HG03432 (cell line): ENCODE results near the gene AP5Z1.

Source experiments
- ATAC-seq: cut with Tn5 transposase; IDR thresholded peaks from one replicate; pipeline ENCODE4 v1.9.1; 2021; ENCODE audit warnings: mild to moderate bottlenecking, moderate library complexity; ENCODE audit not compliant: unreplicated experiment

Gene AP5Z1

GRCh38 chr7:4775250-4775847, at the start of gene AP5Z1:
TSS of gene AP5Z1 (plus strand) at chr7:4775623. CDS start at chr7:4775716, 93 bp downstream.
- ATAC-seq = peak; percentile 94

DNA sequence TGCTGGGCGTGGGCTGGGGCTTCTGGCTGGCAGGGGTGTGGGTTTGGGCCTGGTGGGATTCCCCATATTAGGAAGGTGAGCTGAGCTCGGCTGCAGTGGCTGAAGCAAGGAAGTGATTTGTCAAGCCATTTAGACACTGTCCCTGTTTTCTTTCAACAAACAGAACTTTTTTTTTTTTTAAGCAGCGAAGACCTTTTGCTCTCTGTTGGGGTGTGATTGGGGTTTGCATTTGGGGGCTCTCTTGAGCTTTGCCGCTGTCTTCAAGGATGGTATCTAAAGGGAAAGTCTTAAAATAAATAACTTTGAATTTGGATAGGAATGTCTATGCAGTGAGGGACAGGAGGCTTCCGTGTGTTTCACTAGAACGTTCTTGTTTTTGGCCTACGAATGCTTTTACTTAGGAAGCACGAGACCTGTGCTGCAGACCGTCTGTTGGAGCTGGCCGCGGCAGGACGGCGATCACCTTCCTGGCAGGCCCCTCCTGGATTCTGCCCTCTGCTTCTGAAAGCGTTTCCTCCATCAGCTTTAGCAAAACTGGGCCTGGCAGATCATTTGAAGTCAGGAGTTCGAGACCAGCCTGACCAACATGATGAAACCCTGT, 49.5 kb upstream of the AP5Z1 start:
- no peak for ATAC-seq

GRCh38 chr7:4726566-4726965, 48.9 kb upstream of the AP5Z1 start:
- no peak for ATAC-seq

DNA sequence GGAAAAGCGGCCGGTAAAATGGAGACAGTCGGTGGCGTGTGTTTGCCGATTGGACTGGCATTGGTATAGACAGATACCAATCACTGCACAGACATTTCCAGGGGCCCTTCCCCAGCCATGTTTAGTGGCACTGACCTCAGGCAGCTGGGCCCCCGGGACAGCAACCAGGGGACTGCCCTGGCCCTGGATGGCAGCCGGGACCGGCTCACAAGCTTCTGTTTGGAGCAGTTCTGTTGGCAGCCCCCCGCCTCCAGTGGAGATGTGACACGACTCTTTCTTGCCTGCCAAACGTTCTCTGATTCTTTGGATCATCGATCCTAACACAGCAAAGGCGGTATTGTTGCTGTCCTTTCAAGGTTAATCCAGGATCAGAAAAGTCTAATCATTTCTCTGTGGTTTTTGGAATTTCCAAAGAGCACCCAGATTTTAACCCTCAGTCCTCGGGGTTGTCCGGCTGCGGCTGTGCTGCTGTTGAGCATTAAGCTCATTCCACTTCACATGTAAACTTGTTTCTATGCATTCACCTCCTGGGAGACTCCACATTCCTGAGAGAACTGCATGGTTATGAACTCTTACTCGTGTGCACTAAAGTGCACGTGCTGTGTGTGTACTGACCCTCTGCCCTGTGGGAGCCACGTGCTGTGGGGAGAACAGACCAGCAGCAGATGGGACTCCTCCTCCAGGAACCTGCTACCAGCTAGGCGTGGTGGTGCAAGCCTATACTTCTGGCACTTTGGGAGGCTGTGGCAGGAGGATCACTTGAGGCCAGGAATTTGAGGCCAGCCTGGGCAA, 47.3 kb upstream of the AP5Z1 start:
- no peak for ATAC-seq

- ATAC-seq = no peak
These were observed 46.2 kb upstream of the AP5Z1 start for GRCh38 chr7:4729266-4729665.

DNA sequence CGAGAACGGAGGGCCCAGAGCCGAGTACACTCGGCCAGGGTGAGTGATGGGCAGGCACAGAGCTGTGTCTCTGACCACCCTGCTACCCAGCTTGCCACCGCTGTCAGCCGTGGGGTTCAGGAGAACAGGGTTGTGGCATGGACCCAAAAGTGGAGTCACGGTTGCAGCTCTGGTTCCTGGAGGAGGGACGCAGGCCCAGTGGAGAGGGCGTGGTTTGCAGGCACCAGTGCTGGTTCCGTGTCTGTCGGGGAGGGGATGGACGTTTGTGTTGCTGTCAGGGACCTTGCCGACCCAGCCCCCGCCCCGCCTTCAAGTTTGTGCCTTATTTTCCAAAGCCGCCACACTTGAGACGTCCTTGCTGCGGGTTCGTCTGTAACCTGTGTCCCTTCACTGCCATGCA, 45.1 kb upstream of the AP5Z1 start:
- ATAC-seq = no peak

- ATAC-seq = no peak
These were observed 44.5 kb upstream of the AP5Z1 start for GRCh38 chr7:4730971-4731370.

GRCh38 chr7:4731803-4732202, 43.6 kb upstream of the AP5Z1 start:
- ATAC-seq = no peak

DNA sequence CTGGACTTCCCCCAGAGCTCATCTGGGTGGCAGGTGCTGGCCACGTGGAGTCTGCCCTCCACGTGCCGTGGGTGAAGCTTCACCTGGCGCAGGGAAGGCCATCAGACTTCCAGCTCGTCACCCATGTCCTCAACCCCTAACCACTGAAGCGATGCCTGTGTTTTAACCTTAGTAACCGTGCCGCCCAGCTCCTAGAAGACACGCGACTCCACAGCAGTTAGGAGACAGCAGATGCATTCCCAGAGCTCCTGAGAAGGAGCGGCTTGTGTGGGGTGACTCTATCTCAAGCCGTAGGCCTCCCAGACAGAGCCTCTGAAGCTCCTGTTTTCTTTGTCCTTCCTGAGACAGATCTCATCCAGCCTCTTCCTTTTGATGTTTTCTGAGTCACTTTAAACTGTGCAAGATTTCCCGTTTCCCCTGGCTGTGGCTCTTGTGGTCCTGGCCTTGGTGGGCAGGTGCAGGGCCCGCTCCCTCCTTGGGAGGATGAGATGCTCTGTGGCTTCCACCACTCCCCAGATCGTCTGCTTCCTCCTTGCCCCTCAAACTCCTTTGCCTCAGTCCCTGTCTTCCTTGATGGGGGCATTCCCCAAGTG, 41.4 kb upstream of the AP5Z1 start:
- no peak for ATAC-seq

- ATAC-seq = no peak
These were observed 40.7 kb upstream of the AP5Z1 start for GRCh38 chr7:4734587-4735345.

GRCh38 chr7:4737300-4737699, 38.1 kb upstream of the AP5Z1 start:
- ATAC-seq = no peak

GRCh38 chr7:4738711-4739527, 36.5 kb upstream of the AP5Z1 start:
- ATAC-seq = no peak

- ATAC-seq = no peak
These were observed 35.9 kb upstream of the AP5Z1 start for GRCh38 chr7:4739528-4739992.

- ATAC-seq = no peak
These were observed 34.6 kb upstream of the AP5Z1 start for GRCh38 chr7:4740796-4741195.

GRCh38 chr7:4742051-4742573, 33.3 kb upstream of the AP5Z1 start:
- ATAC-seq = no peak

DNA sequence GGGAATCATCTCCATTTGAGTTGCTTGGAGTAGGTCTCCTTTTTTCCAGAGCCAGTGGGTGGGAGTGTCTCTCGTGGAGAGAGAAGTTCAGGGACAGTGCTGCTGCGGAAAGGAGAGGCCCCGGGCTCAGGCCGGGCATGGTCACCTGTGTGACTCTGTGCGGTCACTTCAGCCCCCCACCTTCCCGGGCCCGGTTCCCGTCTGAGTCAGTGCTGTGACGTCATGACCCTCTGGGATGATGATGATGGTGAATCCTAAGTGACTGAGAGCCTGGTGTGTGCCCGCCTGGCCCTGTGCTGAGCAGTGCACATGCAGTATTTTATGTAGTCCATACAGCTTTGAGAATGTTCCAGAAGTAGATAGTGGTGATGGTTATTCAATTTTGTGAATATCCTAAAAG, 32.6 kb upstream of the AP5Z1 start:
- ATAC-seq = no peak

- ATAC-seq = peak; percentile 89
These were observed 30.8 kb upstream of the AP5Z1 start for GRCh38 chr7:4744391-4745264.

DNA sequence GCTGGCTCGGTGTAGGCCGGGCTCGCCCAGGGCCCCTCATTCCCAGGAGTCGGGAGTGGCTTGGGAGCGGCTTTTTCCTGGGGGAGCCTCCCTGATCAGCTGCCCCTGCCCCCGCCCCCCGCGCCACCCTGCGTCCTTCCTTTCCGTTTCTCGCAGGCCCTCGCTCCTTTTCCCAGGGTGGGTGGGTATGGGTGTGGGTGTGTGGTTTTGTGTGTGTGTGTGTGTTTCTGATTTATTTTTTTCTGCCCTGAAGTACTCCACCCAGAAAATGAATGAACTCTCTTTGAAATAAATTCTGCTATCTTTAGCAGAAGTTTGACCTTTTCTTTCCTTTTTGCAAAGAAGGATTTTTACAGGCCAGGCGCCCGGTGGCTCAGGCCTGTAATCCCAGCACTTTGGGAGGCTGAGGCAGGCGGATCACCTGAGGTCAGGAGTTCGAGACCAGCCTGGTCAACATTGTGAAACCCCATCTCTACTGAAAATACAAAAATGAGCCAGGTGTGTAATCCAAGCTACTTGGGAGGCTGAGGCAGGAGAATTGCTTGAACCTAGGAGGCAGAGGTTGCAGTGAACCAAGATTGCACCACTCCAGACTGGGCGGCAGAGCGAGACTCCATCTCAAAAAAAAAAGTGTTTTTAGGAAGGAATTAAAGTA, 30.0 kb upstream of the AP5Z1 start:
- ATAC-seq = peak; percentile 30
